Measurements from ENCODE around the gene RPS27A. TPM values are rescaled to one million over a fixed set of nuclear protein-coding genes. Genes with fewer than 3 reads are reported as not detected.
"Not testable (repeated sequence)": the region's sequence is repeated elsewhere in the genome, so short reads cannot be mapped to it uniquely, and the experiment has no call there.

RPS27A gene
- total and polyA plus RNA-seq, 2 donors, result 945 to 2,437 TPM

- no peak overlapping the region for H3K4me3 ChIP-seq (ENCODE audit: low read depth, low read length)
- no peaks in the 10 kb centered on the region for H3K36me3 ChIP-seq (ENCODE audit: insufficient read depth)
- H3K27ac ChIP-seq (ENCODE audit: low read depth), result no peak overlapping the region
- peaks cover 7% of the 10 kb centered on the region for H3K4me1 ChIP-seq (ENCODE audit: insufficient read depth)
- 91% methylated on average over 2 of the region's 2 CpGs for WGBS
- no peak for DNase-seq (ENCODE audit: extremely low spot score)
Observed at GRCh38 chr2:55229221-55229620, 3.3 kb upstream of the RPS27A start.

- Histone ChIP-seq H3K27ac (ENCODE audit: low read depth) (no peak overlapping the region), H3K4me1 (ENCODE audit: insufficient read depth) (peaks cover 7% of the 10 kb centered on the region), H3K36me3 (ENCODE audit: insufficient read depth) (no peaks in the 10 kb centered on the region), H3K4me3 (ENCODE audit: low read depth, low read length) (no peak overlapping the region)
- whole genome bisulfite sequencing, result 98% methylated on average over 3 of the region's 3 CpGs
- DNase-seq (ENCODE audit: extremely low spot score), result no peak
Observed at GRCh38 chr2:55230551-55230950, 1.9 kb upstream of the RPS27A start.

GRCh38 chr2:55231546-55232083, 873 bp upstream of the RPS27A start:
- H3K36me3 ChIP-seq (ENCODE audit: insufficient read depth), result no peaks in the 10 kb centered on the region
- peak overlapping the region; percentile 96 for H3K4me3 ChIP-seq (ENCODE audit: low read depth, low read length)
- H3K4me1 ChIP-seq (ENCODE audit: insufficient read depth), result peaks cover 7% of the 10 kb centered on the region
- H3K27ac ChIP-seq (ENCODE audit: low read depth), result peak overlapping the region; percentile 72
- 7% methylated on average over 13 of the region's 13 CpGs for WGBS
- no peak for DNase-seq (ENCODE audit: extremely low spot score)

- H3K4me1 ChIP-seq (ENCODE audit: insufficient read depth), result peaks cover 5% of the 10 kb centered on the region
- DNase-seq (ENCODE audit: extremely low spot score), result no peak
- peak overlapping the region; percentile 82 for H3K27ac ChIP-seq (ENCODE audit: low read depth)
- peak overlapping the region; percentile 96 for H3K4me3 ChIP-seq (ENCODE audit: low read depth, low read length)
- 5% methylated on average over 33 of the region's 33 CpGs for WGBS
- H3K36me3 ChIP-seq (ENCODE audit: insufficient read depth), result peaks cover 3% of the 10 kb centered on the region
Observed at GRCh38 chr2:55232863-55233657, 572 bp downstream of the RPS27A start.

- H3K4me1 ChIP-seq (ENCODE audit: insufficient read depth), result peaks cover 4% of the 10 kb centered on the region
- peak overlapping the region; percentile 96 for H3K4me3 ChIP-seq (ENCODE audit: low read depth, low read length)
- no peak for DNase-seq (ENCODE audit: extremely low spot score)
- H3K27ac ChIP-seq (ENCODE audit: low read depth), result no peak overlapping the region
- 72% methylated on average over 7 of the region's 7 CpGs for WGBS
- H3K36me3 ChIP-seq (ENCODE audit: insufficient read depth), result peaks cover 3% of the 10 kb centered on the region
Observed at GRCh38 chr2:55233658-55233940, 1.1 kb downstream of the RPS27A start.

- WGBS, result 91% methylated on average over 3 of the region's 3 CpGs
- H3K36me3 ChIP-seq (ENCODE audit: insufficient read depth), result peaks cover 3% of the 10 kb centered on the region
- H3K4me3 ChIP-seq (ENCODE audit: low read depth, low read length), result no peak overlapping the region
- H3K4me1 ChIP-seq (ENCODE audit: insufficient read depth), result peaks cover 4% of the 10 kb centered on the region
- no peak overlapping the region for H3K27ac ChIP-seq (ENCODE audit: low read depth)
- DNase-seq (ENCODE audit: extremely low spot score), result no peak
Observed at GRCh38 chr2:55235724-55236538, 3.4 kb downstream of the RPS27A start.

- WGBS, result 72% methylated on average over 2 of the region's 2 CpGs
- H3K4me3 ChIP-seq (ENCODE audit: low read depth, low read length), result no peak overlapping the region
- H3K27ac ChIP-seq (ENCODE audit: low read depth), result no peak overlapping the region
Observed at GRCh38 chr2:55236992-55237543, 4.6 kb downstream of the RPS27A start.

GRCh38 chr2:55239656-55240222, 7.3 kb downstream of the RPS27A start:
- Histone ChIP-seq H3K4me1 (ENCODE audit: insufficient read depth) (no peaks in the 10 kb centered on the region), H3K4me3 (ENCODE audit: low read depth, low read length) (no peak overlapping the region), H3K36me3 (ENCODE audit: insufficient read depth) (peaks cover 5% of the 10 kb centered on the region), H3K27ac (ENCODE audit: low read depth) (no peak overlapping the region)
- DNase-seq (ENCODE audit: extremely low spot score), result no peak
- 67% methylated on average over 4 of the region's 4 CpGs for WGBS

More at GRCh38 chr2:55236992-55237543, 4.6 kb downstream of the RPS27A start:
- peaks cover 3% of the 10 kb centered on the region for H3K36me3 ChIP-seq (ENCODE audit: insufficient read depth)
- peaks cover 4% of the 10 kb centered on the region for H3K4me1 ChIP-seq (ENCODE audit: insufficient read depth)
- DNase-seq (ENCODE audit: extremely low spot score), result no peak

- not testable (repeated sequence) for H3K4me1 ChIP-seq (ENCODE audit: insufficient read depth); H3K27ac ChIP-seq (ENCODE audit: low read depth); DNase-seq (ENCODE audit: extremely low spot score); H3K4me3 ChIP-seq (ENCODE audit: low read depth, low read length); H3K36me3 ChIP-seq (ENCODE audit: insufficient read depth)
- 93% methylated on average over 8 of the region's 8 CpGs for WGBS
Observed at GRCh38 chr2:55241582-55241981, 9.1 kb downstream of the RPS27A start.

- DNase-seq (ENCODE audit: extremely low spot score), result no peak
- H3K4me3 ChIP-seq (ENCODE audit: low read depth, low read length), result no peak overlapping the region
- WGBS, result 55% methylated on average over 1 of the region's 1 CpG
- no peaks in the 10 kb centered on the region for H3K4me1 ChIP-seq (ENCODE audit: insufficient read depth)
- H3K36me3 ChIP-seq (ENCODE audit: insufficient read depth), result peaks cover 2% of the 10 kb centered on the region
- H3K27ac ChIP-seq (ENCODE audit: low read depth), result no peak overlapping the region
Observed at GRCh38 chr2:55242617-55243016, 10.1 kb downstream of the RPS27A start.

GRCh38 chr2:55245411-55245810, 12.9 kb downstream of the RPS27A start:
- H3K36me3 ChIP-seq (ENCODE audit: insufficient read depth), result peaks cover 2% of the 10 kb centered on the region
- 92% methylated on average over 5 of the region's 5 CpGs for WGBS
- H3K4me3 ChIP-seq (ENCODE audit: low read depth, low read length), result no peak overlapping the region
- DNase-seq (ENCODE audit: extremely low spot score), result no peak
- no peak overlapping the region for H3K27ac ChIP-seq (ENCODE audit: low read depth)
- no peaks in the 10 kb centered on the region for H3K4me1 ChIP-seq (ENCODE audit: insufficient read depth)

- H3K4me3 ChIP-seq (ENCODE audit: low read depth, low read length), result no peak overlapping the region
- H3K4me1 ChIP-seq (ENCODE audit: insufficient read depth), result no peaks in the 10 kb centered on the region
- DNase-seq (ENCODE audit: extremely low spot score), result no peak
- peaks cover 2% of the 10 kb centered on the region for H3K36me3 ChIP-seq (ENCODE audit: insufficient read depth)
- no peak overlapping the region for H3K27ac ChIP-seq (ENCODE audit: low read depth)
- WGBS, result 76% methylated on average over 5 of the region's 5 CpGs
Observed at GRCh38 chr2:55247025-55247424, 14.5 kb downstream of the RPS27A start.

- no peak for DNase-seq (ENCODE audit: extremely low spot score)
- whole genome bisulfite sequencing, result 93% methylated on average over 3 of the region's 3 CpGs
- Histone ChIP-seq H3K4me3 (ENCODE audit: low read depth, low read length) (no peak overlapping the region), H3K36me3 (ENCODE audit: insufficient read depth) (no peaks in the 10 kb centered on the region), H3K4me1 (ENCODE audit: insufficient read depth) (no peaks in the 10 kb centered on the region), H3K27ac (ENCODE audit: low read depth) (no peak overlapping the region)
Observed at GRCh38 chr2:55252832-55253231, 20.3 kb downstream of the RPS27A start.

All from urinary bladder (tissue), 4 donors.